GM12865 (cell line): ENCODE measurements around the gene GGNBP2.

Experiments used
- DNase-seq: peaks from one replicate; pipeline ENCODE4 v3.0.0; 2010; ENCODE audit warnings: low read depth
- H3K4me3 ChIP-seq: 2 replicates; pipeline ENCODE4 v1.5.1; 2011; ENCODE audit warnings: mild to moderate bottlenecking, low read depth, low read length, control low read depth
- CTCF ChIP-seq: IDR thresholded peaks from 2 replicates; pipeline ENCODE4 v1.5.1; 2011; ENCODE audit warnings: low read length, control low read depth, low read depth, inconsistent platforms; ENCODE audit not compliant: insufficient read depth; ENCODE audit errors: missing control alignments

GGNBP2 gene

GRCh38 chr17:36629970-36630502 lies 85.3 kb downstream of the GGNBP2 start:
- TF ChIP-seq CTCF: no peak
- H3K4me3 ChIP-seq: no peak overlapping the region
- no peak for DNase-seq

GRCh38 chr17:36631022-36631421 lies 86.3 kb downstream of the GGNBP2 start:
- no peak overlapping the region for H3K4me3 ChIP-seq
- no peak for TF ChIP-seq CTCF
- no peak for DNase-seq

GRCh38 chr17:36632916-36633771 lies 88.4 kb downstream of the GGNBP2 start:
- H3K4me3 ChIP-seq: no peak overlapping the region
- no peak for TF ChIP-seq CTCF
- DNase-seq: no peak
